HL-60 (cell line): Measurements from ENCODE around the gene TFPT.

ENCODE experiments used
- DNase-seq, 2 experiments: peaks; one replicate each; pipeline ENCODE4 v3.0.0-alpha.2; 2010 to 2020; ENCODE audit warnings: low read depth in 1 of 2, low spot score in 1 of 2
- H3K27ac ChIP-seq: fragments of 250-450 bp; sonication (Bioruptor Pico); replicated peaks from 2 replicates; pipeline ENCODE4 v1.5.1; 2020; ENCODE audit warnings: mild to moderate bottlenecking, moderate library complexity
- H3K27me3 ChIP-seq: fragments of 250-450 bp; sonication (Bioruptor Pico); 2 replicates; pipeline ENCODE4 v1.5.1; 2021; ENCODE audit warnings: mild to moderate bottlenecking, moderate library complexity; ENCODE audit not compliant: insufficient read depth, poor library complexity, severe bottlenecking
- H3K4me3 ChIP-seq: replicated peaks from 2 replicates; pipeline ENCODE4 v1.5.1; 2011; ENCODE audit warnings: mild to moderate bottlenecking, control low read depth, low read length; ENCODE audit not compliant: insufficient read depth
- CTCF ChIP-seq: IDR thresholded peaks from one replicate; pipeline ENCODE4 v1.5.1; 2011; ENCODE audit warnings: low read length, control low read depth, inconsistent platforms; ENCODE audit not compliant: insufficient read depth
- GABPA ChIP-seq: IDR thresholded peaks from 2 replicates; pipeline ENCODE4 v1.6.1; 2012; ENCODE audit warnings: low read depth
- POLR2AphosphoS5 ChIP-seq: IDR thresholded peaks from 2 replicates; pipeline ENCODE4 v1.6.1; 2012; ENCODE audit warnings: low read depth
- REST ChIP-seq: IDR thresholded peaks from 2 replicates; pipeline ENCODE4 v1.6.1; 2012; ENCODE audit warnings: low read depth; ENCODE audit not compliant: insufficient replicate concordance
- SPI1 ChIP-seq: IDR thresholded peaks from 2 replicates; pipeline ENCODE4 v1.6.1; 2012; ENCODE audit warnings: low read depth, mild to moderate bottlenecking, borderline replicate concordance

The TFPT gene

GRCh38 chr19:54095136-54095858 lies 20.2 kb downstream of the TFPT start:
- no peaks in the 10 kb centered on the region for H3K27me3 ChIP-seq
- no peak overlapping the region for H3K27ac ChIP-seq
- TF ChIP-seq GABPA (no peak), REST (no peak), CTCF (no peak), SPI1 (no peak), POLR2AphosphoS5 (no peak)
- no peak for DNase-seq
- no peak overlapping the region for H3K4me3 ChIP-seq

GRCh38 chr19:54094426-54095000 lies 20.9 kb downstream of the TFPT start:
- H3K27ac ChIP-seq, result no peak overlapping the region
- DNase-seq, result peak in 1 of 2 experiments; percentile 39
- H3K4me3 ChIP-seq, result no peak overlapping the region
- TF ChIP-seq GABPA (no peak), SPI1 (no peak), POLR2AphosphoS5 (no peak), REST (no peak), CTCF (no peak)
- H3K27me3 ChIP-seq, result no peaks in the 10 kb centered on the region

- Histone ChIP-seq H3K27me3 (no peaks in the 10 kb centered on the region), H3K4me3 (no peak overlapping the region), H3K27ac (no peak overlapping the region)
- TF ChIP-seq SPI1 (no peak), REST (no peak), POLR2AphosphoS5 (no peak), CTCF (no peak), GABPA (no peak)
- DNase-seq, result no peak
Observed at GRCh38 chr19:54084410-54084809, 31.0 kb downstream of the TFPT start.
